ENCODE measurements around the gene TOMM70. TPM values are rescaled to one million over a fixed set of nuclear protein-coding genes. Genes with fewer than 3 reads are reported as not detected.

Gene TOMM70
- total and polyA plus RNA-seq, 8 donors = 12.9 to 95.6 (median 24.3) TPM

GRCh38 chr3:100396967-100397366, 3.9 kb downstream of the TOMM70 start:
- intact Hi-C loops (cut with DNase I; ENCODE audit: low total_unique reads) = no loop called here
- H3K27ac ChIP-seq = no peak overlapping the region
- peaks cover 16 to 75% (median 33%) of the 10 kb centered on the region in 4 donors for H3K4me1 ChIP-seq

GRCh38 chr3:100395679-100396431, 5.0 kb downstream of the TOMM70 start:
- DNase-seq = peak in 1 of 2 donors; percentile 7
- WGBS, 5 donors = 46 to 60% (median 51%) methylated on average over 2 of the region's 2 CpGs

More at GRCh38 chr3:100396967-100397366, 3.9 kb downstream of the TOMM70 start:
- H3K4me3 ChIP-seq = no peak overlapping the region
- TF ChIP-seq CTCF (IDR thresholded peaks at IDR 0.05) = no peak
- TF ChIP-seq POLR2A (IDR thresholded peaks at IDR 0.05) = no peak
- no peaks in the 10 kb centered on the region for H3K36me3 ChIP-seq
- WGBS, 5 donors = 46 to 66% (median 61%) methylated on average over 2 of the region's 2 CpGs
- no peak for DNase-seq
- no peaks in the 10 kb centered on the region for H3K9me3 ChIP-seq
- no peaks in the 10 kb centered on the region for H3K27me3 ChIP-seq

GRCh38 chr3:100389025-100389424, 11.9 kb downstream of the TOMM70 start:
- Histone ChIP-seq H3K4me3 (no peak overlapping the region), H3K9me3 (peaks cover 0 to 4% (median 0%) of the 10 kb centered on the region in 4 donors), H3K27me3 (no peaks in the 10 kb centered on the region), H3K27ac (no peak overlapping the region), H3K4me1 (peaks cover 9 to 57% (median 31%) of the 10 kb centered on the region in 4 donors), H3K36me3 (peaks cover 0 to 20% (median 13%) of the 10 kb centered on the region in 4 donors)
- 97 to 100% (median 100%) methylated on average over 1 of the region's 1 CpG for WGBS, 5 donors
- TF ChIP-seq EP300 (IDR thresholded peaks at IDR 0.05) = no peak
- no peak for TF ChIP-seq POLR2A (IDR thresholded peaks at IDR 0.05)
- no peak for TF ChIP-seq CTCF (IDR thresholded peaks at IDR 0.05)
- TF ChIP-seq POLR2AphosphoS5 (IDR thresholded peaks at IDR 0.05) = no peak
- intact Hi-C loops (cut with DNase I; ENCODE audit: low total_unique reads) = no loop called here
- no peak for DNase-seq

More at GRCh38 chr3:100395679-100396431, 5.0 kb downstream of the TOMM70 start:
- intact Hi-C loops (cut with DNase I; ENCODE audit: low total_unique reads) = no loop called here
- TF ChIP-seq POLR2A (IDR thresholded peaks at IDR 0.05) = no peak
- TF ChIP-seq EP300 (IDR thresholded peaks at IDR 0.05) = no peak
- TF ChIP-seq CTCF (IDR thresholded peaks at IDR 0.05) = no peak
- TF ChIP-seq POLR2AphosphoS5 (IDR thresholded peaks at IDR 0.05) = no peak
- Histone ChIP-seq H3K27ac (no peak overlapping the region), H3K4me3 (no peak overlapping the region), H3K27me3 (no peaks in the 10 kb centered on the region), H3K9me3 (no peaks in the 10 kb centered on the region), H3K36me3 (no peaks in the 10 kb centered on the region), H3K4me1 (peaks cover 16 to 79% (median 34%) of the 10 kb centered on the region in 4 donors)

- intact Hi-C loops (cut with DNase I; ENCODE audit: low total_unique reads) = no loop called here
- Histone ChIP-seq H3K27me3 (no peaks in the 10 kb centered on the region), H3K4me1 (peaks cover 9 to 48% (median 30%) of the 10 kb centered on the region in 4 donors), H3K9me3 (peaks cover 0 to 4% (median 0%) of the 10 kb centered on the region in 4 donors), H3K27ac (peak overlapping the region in 4 of 5 donors; percentile 36 to 74 (median 66)), H3K4me3 (no peak overlapping the region), H3K36me3 (peaks cover 6 to 39% (median 37%) of the 10 kb centered on the region in 4 donors)
- peak in 1 of 2 donors; percentile 62 for DNase-seq
- TF ChIP-seq POLR2A (IDR thresholded peaks at IDR 0.05) = no peak
- no peak for TF ChIP-seq POLR2AphosphoS5 (IDR thresholded peaks at IDR 0.05)
- TF ChIP-seq CTCF (IDR thresholded peaks at IDR 0.05) = no peak
- no peak for TF ChIP-seq EP300 (IDR thresholded peaks at IDR 0.05)
Observed at GRCh38 chr3:100386437-100387074, 14.3 kb downstream of the TOMM70 start.
